C4-2B (cell line): ENCODE measurements around the gene PLEKHD1.

Experiments used
- ZFX ChIP-seq: fragments of 450-650 bp; IDR thresholded peaks from 2 replicates; pipeline ENCODE4 v1.6.1; 2017
- TF ChIP-seq, protein P1 (sequence below): fragments of 450-650 bp; conservative IDR thresholded peaks from 2 replicates; pipeline ENCODE4 v1.5.1; 2017; ENCODE audit warnings: mild to moderate bottlenecking

DNA sequence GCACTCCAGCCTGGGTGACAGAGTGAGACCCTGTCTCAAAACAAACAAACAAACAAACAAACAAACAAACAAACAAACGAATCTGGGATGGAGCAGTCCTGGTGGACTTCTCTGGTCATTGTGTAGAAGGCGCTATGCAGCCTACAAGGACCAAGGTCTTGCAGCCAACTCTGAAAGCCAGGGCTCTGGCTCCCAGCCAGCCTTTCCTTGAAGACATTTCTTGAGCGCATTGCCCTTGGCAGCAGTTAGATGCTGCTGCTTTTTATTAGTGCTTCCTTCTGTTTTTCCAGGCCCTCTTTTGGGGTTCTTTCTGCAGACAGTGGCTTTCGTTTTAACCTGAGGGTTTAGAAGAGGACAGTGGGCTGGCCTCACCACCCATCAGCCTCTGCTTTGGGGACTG lies 70.0 kb downstream of the PLEKHD1 start:
- TF ChIP-seq, protein P1, sequence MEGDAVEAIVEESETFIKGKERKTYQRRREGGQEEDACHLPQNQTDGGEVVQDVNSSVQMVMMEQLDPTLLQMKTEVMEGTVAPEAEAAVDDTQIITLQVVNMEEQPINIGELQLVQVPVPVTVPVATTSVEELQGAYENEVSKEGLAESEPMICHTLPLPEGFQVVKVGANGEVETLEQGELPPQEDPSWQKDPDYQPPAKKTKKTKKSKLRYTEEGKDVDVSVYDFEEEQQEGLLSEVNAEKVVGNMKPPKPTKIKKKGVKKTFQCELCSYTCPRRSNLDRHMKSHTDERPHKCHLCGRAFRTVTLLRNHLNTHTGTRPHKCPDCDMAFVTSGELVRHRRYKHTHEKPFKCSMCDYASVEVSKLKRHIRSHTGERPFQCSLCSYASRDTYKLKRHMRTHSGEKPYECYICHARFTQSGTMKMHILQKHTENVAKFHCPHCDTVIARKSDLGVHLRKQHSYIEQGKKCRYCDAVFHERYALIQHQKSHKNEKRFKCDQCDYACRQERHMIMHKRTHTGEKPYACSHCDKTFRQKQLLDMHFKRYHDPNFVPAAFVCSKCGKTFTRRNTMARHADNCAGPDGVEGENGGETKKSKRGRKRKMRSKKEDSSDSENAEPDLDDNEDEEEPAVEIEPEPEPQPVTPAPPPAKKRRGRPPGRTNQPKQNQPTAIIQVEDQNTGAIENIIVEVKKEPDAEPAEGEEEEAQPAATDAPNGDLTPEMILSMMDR = no peak
- TF ChIP-seq ZFX = no peak
